GM12874 (cell line): Measurements from ENCODE around the gene TWF2.

Experiments
- CTCF ChIP-seq: IDR thresholded peaks from 2 replicates; pipeline ENCODE4 v1.5.1; 2011; ENCODE audit warnings: low read depth, mild to moderate bottlenecking, control low read depth, low read length, moderate library complexity; ENCODE audit not compliant: insufficient read depth

The TWF2 gene

GRCh38 chr3:52202384-52203077 is 36.4 kb downstream of the TWF2 start:
- TF ChIP-seq CTCF: no peak

GRCh38 chr3:52200981-52201679 is 37.8 kb downstream of the TWF2 start:
- TF ChIP-seq CTCF: no peak

DNA sequence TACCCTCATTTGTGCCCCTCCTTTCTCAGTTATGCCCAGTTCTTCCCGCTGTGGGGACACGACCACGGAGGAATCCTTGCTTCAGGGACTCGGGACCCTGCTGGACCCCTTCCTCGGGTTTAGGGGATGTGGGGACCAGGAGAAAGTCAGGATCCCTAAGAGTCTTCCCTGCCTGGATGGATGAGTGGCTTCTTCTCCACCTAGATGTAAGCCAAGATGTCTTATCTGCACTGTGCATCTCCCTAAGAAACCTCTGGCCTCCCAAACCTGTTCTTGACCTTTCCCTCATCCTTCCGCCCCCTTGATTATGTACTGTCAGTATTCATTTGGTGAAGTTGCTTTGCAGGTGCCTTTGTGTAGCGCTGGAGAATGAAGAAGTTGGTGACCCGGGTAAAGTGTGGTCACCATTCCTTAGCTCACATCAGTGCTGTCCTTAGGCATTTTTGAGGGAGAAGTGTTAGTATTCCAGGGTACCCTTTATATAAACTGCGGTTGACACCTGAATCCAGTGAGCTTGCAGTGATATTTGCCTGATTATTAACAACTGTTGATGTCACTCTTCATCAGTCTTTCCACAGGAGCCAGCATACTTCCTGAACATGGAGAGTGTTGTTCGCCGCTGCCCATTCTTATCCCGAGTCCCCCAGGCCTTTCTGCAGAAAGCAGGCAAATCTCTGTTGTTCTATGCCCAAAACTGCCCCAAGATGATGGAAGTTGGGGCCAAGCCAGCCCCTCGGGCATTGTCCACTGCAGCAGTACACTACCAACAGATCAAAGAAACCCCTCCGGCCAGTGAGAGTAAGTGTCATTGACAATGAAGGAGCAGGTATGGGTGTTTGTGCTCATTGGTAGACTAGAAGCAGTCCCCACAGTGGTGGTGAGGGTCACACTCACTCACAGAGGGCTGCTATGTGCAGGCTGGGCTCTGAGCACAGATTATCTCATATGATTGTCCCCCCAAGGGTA is 40.0 kb downstream of the TWF2 start:
- TF ChIP-seq CTCF: no peak

DNA sequence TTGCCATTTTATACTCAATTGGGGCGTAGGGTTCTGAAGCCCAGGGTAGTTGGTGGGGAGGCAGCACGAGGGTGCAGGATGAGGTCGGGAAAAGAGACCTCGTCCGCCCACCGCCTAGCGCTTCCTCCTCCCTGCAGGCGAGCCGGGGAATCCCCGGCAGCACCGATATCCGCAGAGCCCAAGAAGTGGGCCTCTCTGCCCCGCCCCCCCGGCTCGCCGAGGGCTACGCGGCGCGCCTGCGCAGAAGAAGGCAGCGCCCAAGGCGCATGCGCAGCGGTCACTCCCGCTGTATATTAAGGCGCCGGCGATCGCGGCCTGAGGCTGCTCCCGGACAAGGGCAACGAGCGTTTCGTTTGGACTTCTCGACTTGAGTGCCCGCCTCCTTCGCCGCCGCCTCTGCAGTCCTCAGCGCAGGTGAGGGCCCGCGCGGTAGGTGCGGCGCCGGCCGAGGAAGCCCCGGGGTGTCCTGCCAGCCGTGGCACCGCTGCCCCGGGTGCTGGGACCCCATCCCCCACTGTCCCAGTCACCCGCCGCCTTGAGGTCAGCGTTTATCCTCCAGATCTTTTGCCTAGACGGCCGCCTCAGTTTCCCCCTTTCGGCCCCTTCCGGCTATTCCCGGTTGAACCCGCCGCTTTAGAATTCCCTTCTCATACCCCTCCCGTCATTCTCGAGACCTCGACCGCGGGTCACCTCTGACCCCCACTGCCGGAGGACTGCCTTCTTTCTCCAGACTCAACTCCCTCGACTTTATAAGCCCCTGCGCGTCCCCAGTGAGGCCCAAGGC is 40.9 kb downstream of the TWF2 start, which contains the start of gene ALAS1:
Gene ALAS1, plus strand, starts transcription at position 319 of the 784 bp plus-strand sequence. CDS start 1,082 bp downstream, outside the sequence.
- TF ChIP-seq CTCF: 0 out of 2 replicates have a peak, but pooled peaks have one; percentile 7

GRCh38 chr3:52197499-52197841 is 41.5 kb downstream of the TWF2 start:
- no peak for TF ChIP-seq CTCF

DNA sequence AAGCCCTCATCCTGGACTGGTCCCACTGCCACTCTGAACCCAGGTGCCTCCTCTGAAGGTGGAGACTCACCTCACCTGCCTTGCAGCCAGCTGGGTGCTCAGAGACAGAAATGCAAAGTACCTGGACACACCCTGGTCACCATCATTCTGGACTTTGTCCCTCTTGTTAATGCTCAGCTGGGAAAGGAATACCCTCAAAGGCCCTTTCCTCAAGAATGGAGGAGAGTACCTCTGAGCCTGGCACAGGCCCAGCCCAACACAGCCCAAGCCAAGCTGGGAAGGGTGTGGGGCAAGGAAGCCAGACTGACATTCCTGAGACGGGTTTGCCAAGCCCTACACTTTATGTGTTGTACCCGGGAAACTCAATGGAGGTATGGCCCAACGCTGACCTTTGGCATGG is 42.0 kb downstream of the TWF2 start:
- TF ChIP-seq CTCF: no peak
